ENCODE data around the gene PSMB2.

PSMB2 gene

GRCh38 chr1:35637401-35637809 is 3.9 kb downstream of the PSMB2 start:
- TF ChIP-seq SPI1 (IDR thresholded peaks at IDR 0.05; ENCODE audit: borderline replicate concordance, low read depth): no peak
- TF ChIP-seq REST (IDR thresholded peaks at IDR 0.05; ENCODE audit: insufficient replicate concordance, low read depth): no peak
- no peak for TF ChIP-seq POLR2AphosphoS5 (IDR thresholded peaks at IDR 0.05; ENCODE audit: low read depth)
- DNase-seq (ENCODE audit: low read depth in 1 of 2, low spot score in 1 of 2): peak in 1 of 2 experiments; percentile 7
- H3K27me3 ChIP-seq (ENCODE audit: insufficient read depth, poor library complexity, severe bottlenecking): no peaks in the 10 kb centered on the region
- H3K4me3 ChIP-seq (replicated peaks; ENCODE audit: insufficient read depth, low read length): peak overlapping the region; percentile 39
- peak overlapping the region; percentile 68 for H3K27ac ChIP-seq (replicated peaks)

- DNase-seq (ENCODE audit: low read depth in 1 of 2, low spot score in 1 of 2): no peak
- Histone ChIP-seq H3K27ac (replicated peaks) (no peak overlapping the region), H3K27me3 (ENCODE audit: insufficient read depth, poor library complexity, severe bottlenecking) (no peaks in the 10 kb centered on the region), H3K4me3 (replicated peaks; ENCODE audit: insufficient read depth, low read length) (no peak overlapping the region)
- TF ChIP-seq CTCF (IDR thresholded peaks at IDR 0.05; ENCODE audit: insufficient read depth, low read length): no peak
- TF ChIP-seq REST (IDR thresholded peaks at IDR 0.05; ENCODE audit: insufficient replicate concordance, low read depth): no peak
- TF ChIP-seq GABPA (IDR thresholded peaks at IDR 0.05; ENCODE audit: low read depth): no peak
- no peak for TF ChIP-seq SPI1 (IDR thresholded peaks at IDR 0.05; ENCODE audit: borderline replicate concordance, low read depth)
- no peak for TF ChIP-seq POLR2AphosphoS5 (IDR thresholded peaks at IDR 0.05; ENCODE audit: low read depth)
Observed at GRCh38 chr1:35633547-35633946, 7.8 kb downstream of the PSMB2 start.

DNA sequence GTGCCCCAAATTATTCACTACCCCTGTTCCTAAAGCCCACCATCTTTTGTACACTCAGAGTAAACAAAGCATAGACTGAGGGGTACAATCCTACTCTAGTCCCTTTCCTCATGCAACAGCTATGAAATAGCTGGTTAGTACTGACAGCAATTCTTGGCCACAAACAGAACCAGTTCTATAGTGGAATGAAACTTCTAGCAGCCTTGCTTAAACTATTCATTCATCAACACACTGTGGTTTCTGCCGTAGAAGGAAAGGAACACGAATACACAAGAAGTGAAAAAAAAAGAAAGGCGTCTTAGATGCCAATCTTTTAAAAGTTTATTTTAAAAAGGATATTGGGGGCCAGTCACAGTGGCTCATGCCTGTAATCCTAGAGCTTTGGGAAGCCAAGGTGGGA is 9.9 kb downstream of the PSMB2 start:
- no peak for TF ChIP-seq REST (IDR thresholded peaks at IDR 0.05; ENCODE audit: insufficient replicate concordance, low read depth)
- TF ChIP-seq SPI1 (IDR thresholded peaks at IDR 0.05; ENCODE audit: borderline replicate concordance, low read depth): no peak
- no peak for TF ChIP-seq POLR2AphosphoS5 (IDR thresholded peaks at IDR 0.05; ENCODE audit: low read depth)
- no peak for TF ChIP-seq GABPA (IDR thresholded peaks at IDR 0.05; ENCODE audit: low read depth)
- TF ChIP-seq CTCF (IDR thresholded peaks at IDR 0.05; ENCODE audit: insufficient read depth, low read length): no peak
- H3K27ac ChIP-seq (replicated peaks): no peak overlapping the region
- no peak for DNase-seq (ENCODE audit: low read depth in 1 of 2, low spot score in 1 of 2)
- no peaks in the 10 kb centered on the region for H3K27me3 ChIP-seq (ENCODE audit: insufficient read depth, poor library complexity, severe bottlenecking)
- no peak overlapping the region for H3K4me3 ChIP-seq (replicated peaks; ENCODE audit: insufficient read depth, low read length)

Measured in HL-60 (cell line).